ENCODE results near the gene AUNIP. TPM values are rescaled to one million over a fixed set of nuclear protein-coding genes. Genes with fewer than 3 reads are reported as not detected.

AUNIP gene
- total and polyA plus RNA-seq, 2 of the 8 experiments (the other 6 are each of a cell fraction or from before 2014, with no cell fraction given), result 18.6 to 23.2 TPM

DNA sequence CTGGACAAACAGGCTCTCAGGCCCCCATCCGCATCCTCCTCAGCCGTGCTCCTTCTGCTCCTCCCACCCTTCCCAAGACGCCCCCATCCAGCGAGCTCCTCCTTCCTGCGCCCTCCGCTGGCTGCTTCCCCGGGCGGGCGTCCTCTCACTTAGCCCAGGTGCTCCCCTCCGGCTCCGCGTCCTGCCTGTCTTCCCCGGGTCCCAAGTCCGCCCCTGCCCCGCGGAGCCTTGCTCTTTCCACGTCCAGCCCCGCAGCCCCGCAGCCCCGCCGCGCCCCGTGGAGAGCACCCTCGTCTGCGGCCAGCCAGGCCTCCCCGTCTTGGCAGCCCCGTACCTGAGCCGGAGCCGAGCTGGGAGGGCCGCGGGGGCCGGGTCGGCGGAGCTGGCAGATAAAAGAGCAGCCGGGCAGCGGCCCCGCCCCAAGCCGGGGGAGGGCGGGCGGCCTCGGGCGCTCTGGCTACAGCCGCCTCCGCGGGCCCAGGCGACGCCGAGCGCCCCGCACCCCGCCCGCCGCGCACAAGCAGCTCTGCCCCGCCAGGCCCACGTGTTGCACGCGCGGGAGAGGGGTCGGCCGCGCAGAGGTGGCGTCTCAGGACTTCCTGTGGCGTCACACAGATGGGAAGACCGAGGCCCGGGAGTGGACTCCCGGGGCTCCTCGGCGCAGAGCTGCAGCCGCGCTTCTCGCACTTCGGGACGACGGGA lies 16.0 kb upstream of the AUNIP start, which contains the start of gene PAQR7:
Gene PAQR7, minus strand, starts transcription at position 555 of the 702 bp plus-strand sequence. CDS start 11,869 bp downstream, outside the sequence.
- Histone ChIP-seq H2BK15ac (ENCODE audit: low read length) (peak within 1 kb of the TSS; percentile 81; the same call in 1 of the 2 replicates), H3K9ac (replicated peaks in 1 of 4; ENCODE audit: extremely low read depth in 1 of 4, low read depth in 3 of 4, low read length in 3 of 4) (peak within 1 kb of the TSS in 3 of 4 experiments; percentile 14 to 40 (median 20); a peak in 6 of 7 replicates), H2AFZ (ENCODE audit: low read length) (peak within 1 kb of the TSS; percentile 56; the same call in 1 of the 2 replicates), H4K8ac (ENCODE audit: extremely low read depth, insufficient read depth, low read length) (peak within 1 kb of the TSS; percentile 73; the same call in 1 of the 2 replicates), H4K20me1 (replicated peaks in 1 of 2; ENCODE audit: control insufficient read depth in 1 of 2, insufficient read depth in 2 of 2, low read length in 2 of 2) (no peaks in the 10 kb centered on the region), H4K5ac (ENCODE audit: insufficient read length, low read depth, low read length) (peak within 1 kb of the TSS; percentile 32), H3K14ac (ENCODE audit: insufficient read length) (no peak within 1 kb of the TSS), H3K79me2 (ENCODE audit: control insufficient read depth in 1 of 2, insufficient read depth in 2 of 2, low read length in 2 of 2) (no peaks in the 10 kb centered on the region), H3K79me1 (ENCODE audit: low read depth, low read length) (peaks cover 2% of the 10 kb centered on the region), H3K56ac (replicated peaks; ENCODE audit: insufficient read length, low read depth, low read length) (peak within 1 kb of the TSS; percentile 22), H3K4me1 (replicated peaks in 1 of 4; ENCODE audit: control insufficient read depth in 3 of 4, insufficient read depth in 4 of 4, low read length in 3 of 4) (peaks cover 0 to 13% (median 11%) of the 10 kb centered on the region in 4 experiments; a peak in 5 of 7 replicates), H3K36me3 (ENCODE audit: control insufficient read depth in 2 of 4, insufficient read depth in 4 of 4, low read length in 3 of 4) (no peaks in the 10 kb centered on the region), H2BK20ac (ENCODE audit: low read length) (no peak within 1 kb of the TSS; the same call in 1 of the 2 replicates), H3K27me3 (replicated peaks in 1 of 4; ENCODE audit: control insufficient read depth in 3 of 4, extremely low read depth in 1 of 4, insufficient read depth in 3 of 4, low read length in 3 of 4) (peaks cover 0 to 3% (median 1%) of the 10 kb centered on the region in 4 experiments; a peak in 4 of 7 replicates), H2BK120ac (replicated peaks; ENCODE audit: low read depth, low read length) (no peak within 1 kb of the TSS), H4K91ac (replicated peaks; ENCODE audit: insufficient read length, low read length) (peak within 1 kb of the TSS; percentile 30), H2BK5ac (ENCODE audit: low read depth, low read length) (peak within 1 kb of the TSS; percentile 73; the same call in 1 of the 2 replicates), H3K27ac (ENCODE audit: low read depth, low read length) (0 out of 2 replicates have a peak within 1 kb of the TSS, but pooled peaks have one; percentile 8), H2AK5ac (ENCODE audit: low read depth, low read length) (no peak within 1 kb of the TSS), H3K23ac (ENCODE audit: insufficient read length) (no peak within 1 kb of the TSS), H3K23me2 (ENCODE audit: low read depth, low read length) (peaks cover 8% of the 10 kb centered on the region), H3K4me2 (ENCODE audit: insufficient read depth in 1 of 2, low read depth in 2 of 2, low read length in 2 of 2) (peak within 1 kb of the TSS; percentile 68 to 79), H2BK12ac (ENCODE audit: low read depth, low read length) (peak within 1 kb of the TSS; percentile 27; the same call in 1 of the 2 replicates), H3K18ac (ENCODE audit: extremely low read depth, low read length) (peak within 1 kb of the TSS; percentile 60), H3K4ac (replicated peaks; ENCODE audit: insufficient read length, low read depth, low read length) (no peak within 1 kb of the TSS), H3K9me3 (ENCODE audit: insufficient read depth in 2 of 2, low read depth in 1 of 2, low read length in 1 of 2) (no peaks in the 10 kb centered on the region), H3K4me3 (ENCODE audit: extremely low read depth in 1 of 4, insufficient read depth in 2 of 4, low read depth in 3 of 4, low read length in 4 of 4) (peak within 1 kb of the TSS; percentile 26 to 69 (median 48))
- ChIA-PET CTCF (ENCODE audit: partially characterized antibody) (interaction anchor here (0.6 to 4.0 kb wide), 8 partner anchors 13 to 142 kb away, joined by 3 to 25 read pairs (median 7); partner anchors contain the start of gene PAFAH2), POLR2A (ENCODE audit: partially characterized antibody) (interaction anchor here (0.5 to 4.1 kb wide), 24 partner anchors 8 to 436 kb away, joined by 3 to 29 read pairs (median 5); partner anchors contain the start of genes MTFR1L, PAFAH2 and STMN1)
- WGBS, 2 experiments (ENCODE audit: extremely low coverage in 1 of 2, insufficient coverage in 1 of 2, insufficient read length in 1 of 2, insufficient replicate concordance in 2 of 2, low coverage in 1 of 2, low lambda C conversion rate in 2 of 2, missing lambda C conversion rate in 1 of 2), result 3% methylated on average over 36 of the region's 75 CpGs; no CpG with 5 or more reads in 1 of the 2 experiments
- DNase-seq (ENCODE audit: low read depth in 1 of 2, low spot score in 2 of 2) (peak in 1 of 2 experiments; percentile 86), FAIRE-seq (no peak)
- TF ChIP-seq TCF12 (IDR thresholded peaks at IDR 0.05; ENCODE audit: low read depth, low read length) (no peak), SP2 (IDR thresholded peaks at IDR 0.05; ENCODE audit: low read length) (no peak), CHD1 (IDR thresholded peaks at IDR 0.05; ENCODE audit: low read depth, low read length) (no peak), EP300 (IDR thresholded peaks at IDR 0.05; ENCODE audit: borderline replicate concordance in 1 of 2, low read depth in 2 of 2, low read length in 2 of 2) (no peak), SIN3A (conservative IDR thresholded peaks at IDR 0.05 in 1 of 2, IDR thresholded peaks at IDR 0.05 in 1 of 2; ENCODE audit: low read depth in 1 of 2, low read length in 2 of 2) (no peak), NRF1 (IDR thresholded peaks at IDR 0.05; ENCODE audit: low read depth, low read length) (no peak), BRCA1 (IDR thresholded peaks at IDR 0.05; ENCODE audit: low read depth, low read length) (no peak), KDM4A (IDR thresholded peaks at IDR 0.05; ENCODE audit: low read depth, low read length, severe bottlenecking) (no peak)
- TF ChIP-seq, protein P1, sequence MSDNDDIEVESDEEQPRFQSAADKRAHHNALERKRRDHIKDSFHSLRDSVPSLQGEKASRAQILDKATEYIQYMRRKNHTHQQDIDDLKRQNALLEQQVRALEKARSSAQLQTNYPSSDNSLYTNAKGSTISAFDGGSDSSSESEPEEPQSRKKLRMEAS (IDR thresholded peaks at IDR 0.05), result peak; percentile 91

All from H1 (cell line).